Astrocyte (in vitro differentiated cells and primary cell): ENCODE data around the gene CZIB.

Experiments used
- EZH2 ChIP-seq: IDR thresholded peaks from 2 replicates; pipeline ENCODE4 v1.6.1; 2012; ENCODE audit warnings: mild to moderate bottlenecking, low read length, inconsistent platforms; ENCODE audit not compliant: insufficient read depth
- TF ChIP-seq, protein P1 (sequence below): IDR thresholded peaks from 2 replicates; pipeline ENCODE4 v1.5.1; 2011; ENCODE audit warnings: low read depth, mild to moderate bottlenecking, inconsistent platforms, low read length, moderate library complexity; ENCODE audit not compliant: insufficient read depth

DNA sequence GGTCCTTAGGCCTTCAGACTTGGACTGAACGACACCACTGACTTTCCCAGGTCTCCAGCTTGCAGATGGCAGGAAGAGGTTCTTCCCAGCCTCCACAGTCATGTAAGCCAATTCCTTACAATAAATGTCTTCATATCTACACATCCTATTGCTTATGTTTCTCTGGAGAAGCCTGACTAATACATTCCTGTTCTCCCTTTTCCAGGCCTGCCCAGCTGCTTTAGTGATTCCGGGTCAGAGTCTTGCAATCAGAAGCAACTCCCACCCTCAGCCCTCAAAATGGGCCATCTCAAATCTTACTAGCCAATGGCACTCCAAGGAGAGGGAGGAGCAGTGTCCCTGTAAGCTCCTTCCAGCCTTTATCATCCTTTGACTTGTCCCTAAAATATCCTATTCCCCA is 40.2 kb downstream of the CZIB start:
- TF ChIP-seq, protein P1, sequence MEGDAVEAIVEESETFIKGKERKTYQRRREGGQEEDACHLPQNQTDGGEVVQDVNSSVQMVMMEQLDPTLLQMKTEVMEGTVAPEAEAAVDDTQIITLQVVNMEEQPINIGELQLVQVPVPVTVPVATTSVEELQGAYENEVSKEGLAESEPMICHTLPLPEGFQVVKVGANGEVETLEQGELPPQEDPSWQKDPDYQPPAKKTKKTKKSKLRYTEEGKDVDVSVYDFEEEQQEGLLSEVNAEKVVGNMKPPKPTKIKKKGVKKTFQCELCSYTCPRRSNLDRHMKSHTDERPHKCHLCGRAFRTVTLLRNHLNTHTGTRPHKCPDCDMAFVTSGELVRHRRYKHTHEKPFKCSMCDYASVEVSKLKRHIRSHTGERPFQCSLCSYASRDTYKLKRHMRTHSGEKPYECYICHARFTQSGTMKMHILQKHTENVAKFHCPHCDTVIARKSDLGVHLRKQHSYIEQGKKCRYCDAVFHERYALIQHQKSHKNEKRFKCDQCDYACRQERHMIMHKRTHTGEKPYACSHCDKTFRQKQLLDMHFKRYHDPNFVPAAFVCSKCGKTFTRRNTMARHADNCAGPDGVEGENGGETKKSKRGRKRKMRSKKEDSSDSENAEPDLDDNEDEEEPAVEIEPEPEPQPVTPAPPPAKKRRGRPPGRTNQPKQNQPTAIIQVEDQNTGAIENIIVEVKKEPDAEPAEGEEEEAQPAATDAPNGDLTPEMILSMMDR: no peak
- TF ChIP-seq EZH2: no peak
